ENCODE measurements around the gene SPTBN2.

SPTBN2 gene

DNA sequence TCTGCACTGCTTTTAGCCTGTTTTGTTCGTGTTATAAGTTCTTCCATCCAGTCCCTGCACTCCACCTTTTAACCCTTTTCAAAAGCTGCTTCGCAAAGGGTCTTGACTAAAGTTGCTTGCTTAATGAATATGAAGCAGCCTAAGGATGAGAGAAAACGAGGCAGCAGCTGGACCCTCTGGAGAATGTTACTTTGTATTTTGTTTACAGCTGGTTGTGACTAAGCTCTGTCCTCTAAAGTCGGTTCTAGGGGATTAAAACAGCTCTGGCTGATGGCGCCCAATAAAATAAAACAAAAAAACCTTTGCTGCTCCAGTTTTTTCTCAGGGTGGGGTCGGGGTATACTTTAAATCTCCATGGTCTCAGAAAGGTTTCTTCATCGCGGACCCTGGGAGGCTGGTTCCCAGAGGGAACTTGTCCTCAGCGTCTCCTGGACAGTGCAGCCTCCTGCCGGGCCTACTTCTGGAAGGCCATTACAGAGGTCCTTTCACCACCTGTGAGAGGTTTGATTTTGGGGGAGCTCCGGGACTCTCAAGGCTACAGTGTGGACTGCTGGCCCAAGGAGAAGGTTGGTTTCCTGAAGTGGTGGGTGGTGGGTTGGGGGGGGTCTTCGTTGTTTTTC lies 91.3 kb downstream of the SPTBN2 start:
- TF ChIP-seq, protein P1, sequence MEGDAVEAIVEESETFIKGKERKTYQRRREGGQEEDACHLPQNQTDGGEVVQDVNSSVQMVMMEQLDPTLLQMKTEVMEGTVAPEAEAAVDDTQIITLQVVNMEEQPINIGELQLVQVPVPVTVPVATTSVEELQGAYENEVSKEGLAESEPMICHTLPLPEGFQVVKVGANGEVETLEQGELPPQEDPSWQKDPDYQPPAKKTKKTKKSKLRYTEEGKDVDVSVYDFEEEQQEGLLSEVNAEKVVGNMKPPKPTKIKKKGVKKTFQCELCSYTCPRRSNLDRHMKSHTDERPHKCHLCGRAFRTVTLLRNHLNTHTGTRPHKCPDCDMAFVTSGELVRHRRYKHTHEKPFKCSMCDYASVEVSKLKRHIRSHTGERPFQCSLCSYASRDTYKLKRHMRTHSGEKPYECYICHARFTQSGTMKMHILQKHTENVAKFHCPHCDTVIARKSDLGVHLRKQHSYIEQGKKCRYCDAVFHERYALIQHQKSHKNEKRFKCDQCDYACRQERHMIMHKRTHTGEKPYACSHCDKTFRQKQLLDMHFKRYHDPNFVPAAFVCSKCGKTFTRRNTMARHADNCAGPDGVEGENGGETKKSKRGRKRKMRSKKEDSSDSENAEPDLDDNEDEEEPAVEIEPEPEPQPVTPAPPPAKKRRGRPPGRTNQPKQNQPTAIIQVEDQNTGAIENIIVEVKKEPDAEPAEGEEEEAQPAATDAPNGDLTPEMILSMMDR (IDR thresholded peaks at IDR 0.05) = no peak
- peak overlapping the region; percentile 50 to 80 for H3K27ac ChIP-seq
- no peak for DNase-seq (ENCODE audit: low spot score)
- peak overlapping the region; percentile 89 for H3K4me3 ChIP-seq

DNA sequence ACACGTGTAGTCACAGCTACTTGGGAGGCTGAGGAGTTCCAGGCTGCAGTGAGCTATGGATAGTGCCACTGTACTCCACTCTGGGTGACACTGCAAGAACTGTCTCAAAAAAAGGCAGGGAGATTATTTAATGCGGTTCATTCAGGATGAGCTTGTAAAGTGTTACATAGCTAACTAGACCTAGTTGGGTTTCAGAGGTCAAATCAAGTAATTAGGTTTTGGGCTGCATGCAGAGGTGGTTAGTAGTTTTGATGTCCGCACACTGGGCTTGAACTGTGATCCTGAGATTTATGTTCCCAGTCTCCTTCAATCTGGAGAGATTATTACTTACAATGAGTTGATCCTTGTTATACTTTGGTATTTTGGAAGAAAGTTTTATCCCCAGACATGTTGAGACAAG lies 92.6 kb downstream of the SPTBN2 start:
- no peak for DNase-seq (ENCODE audit: low spot score)
- H3K27ac ChIP-seq = no peak overlapping the region

More for the DNA sequence above, 92.6 kb downstream of the SPTBN2 start:
- no peak overlapping the region for H3K4me3 ChIP-seq
- TF ChIP-seq, protein P1 (IDR thresholded peaks at IDR 0.05) = no peak

Measured in coronary artery (tissue), 2 donors.